Epidermal melanocyte (primary cell): ENCODE data around the gene MAD2L1BP.
"Not testable (repeated sequence)": the region's sequence is repeated elsewhere in the genome, so short reads cannot be mapped to it uniquely, and the experiment has no call there.

ENCODE experiments used
- DNase-seq: peaks from one replicate; pipeline ENCODE4 v3.0.0; 2011; ENCODE audit warnings: low spot score; ENCODE audit not compliant: insufficient read length

The MAD2L1BP gene, protein sequence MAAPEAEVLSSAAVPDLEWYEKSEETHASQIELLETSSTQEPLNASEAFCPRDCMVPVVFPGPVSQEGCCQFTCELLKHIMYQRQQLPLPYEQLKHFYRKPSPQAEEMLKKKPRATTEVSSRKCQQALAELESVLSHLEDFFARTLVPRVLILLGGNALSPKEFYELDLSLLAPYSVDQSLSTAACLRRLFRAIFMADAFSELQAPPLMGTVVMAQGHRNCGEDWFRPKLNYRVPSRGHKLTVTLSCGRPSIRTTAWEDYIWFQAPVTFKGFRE

GRCh38 chr6:43635387-43636307, at the start of gene MAD2L1BP:
Gene MAD2L1BP, plus strand, starts transcription at chr6:43635840. Its CDS starts 36 bp downstream, at chr6:43635876.
- peak; percentile 72 for DNase-seq

DNA sequence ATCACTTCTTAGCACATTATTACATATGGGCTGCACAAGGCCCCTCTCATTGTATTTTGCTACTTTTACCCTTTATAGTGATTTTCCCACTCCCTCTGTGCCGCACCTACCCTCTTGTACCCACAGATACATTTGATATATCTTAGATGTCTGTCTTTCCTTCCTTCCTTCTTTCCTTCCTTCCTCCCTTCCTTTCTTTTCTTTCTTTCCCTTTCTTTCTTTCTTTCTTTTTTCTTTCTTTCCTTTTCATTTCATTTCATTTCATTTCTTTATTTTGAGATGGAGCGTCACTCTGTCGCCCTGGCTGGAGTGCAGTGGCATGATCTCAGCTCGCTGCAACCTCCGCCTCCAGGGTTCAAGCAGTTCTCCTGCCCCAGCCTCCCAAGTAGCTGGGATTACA, 47.4 kb upstream of the MAD2L1BP start:
- DNase-seq = no peak

- not testable (repeated sequence) for DNase-seq
Measured at GRCh38 chr6:43589564-43589963, 46.1 kb upstream of the MAD2L1BP start.

DNA sequence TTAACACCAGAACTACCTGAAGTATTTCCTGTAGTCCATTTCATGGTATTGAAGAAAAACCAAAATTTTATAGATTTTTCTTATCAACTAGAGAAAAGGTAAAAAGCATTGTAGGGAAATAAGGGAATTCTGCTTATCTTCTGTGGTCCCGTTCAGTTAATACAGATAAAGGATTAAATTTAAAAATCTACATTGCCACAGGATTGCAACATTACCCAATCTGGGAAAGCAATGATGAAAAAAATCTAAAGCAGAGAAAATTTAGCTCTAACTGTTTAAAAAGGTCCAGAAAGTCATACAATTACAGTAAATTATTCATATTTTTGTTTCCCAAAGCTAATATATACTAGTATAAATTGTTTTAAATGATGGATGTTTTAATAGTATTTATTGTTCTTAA, 41.7 kb upstream of the MAD2L1BP start:
- no peak for DNase-seq

- no peak for DNase-seq
Measured at GRCh38 chr6:43600595-43600994, 35.0 kb upstream of the MAD2L1BP start.

DNA sequence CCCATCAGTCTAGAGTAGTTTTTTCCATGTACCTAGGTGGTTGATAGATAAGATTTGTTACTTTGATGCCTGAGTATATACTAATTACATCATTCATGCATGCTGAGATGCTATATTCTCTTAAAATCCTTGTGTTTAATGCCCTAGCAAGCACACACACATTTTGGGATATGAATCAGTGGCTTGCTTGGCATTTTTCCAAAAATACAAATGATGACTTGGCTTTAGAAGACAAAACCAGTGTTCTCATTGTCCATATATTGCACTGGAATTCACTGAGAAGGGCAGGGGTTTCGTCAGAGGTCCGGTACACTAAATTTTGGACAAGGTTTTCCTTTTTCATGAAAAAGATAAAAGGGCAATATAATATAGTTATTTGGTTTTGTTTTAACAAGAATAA, 31.5 kb upstream of the MAD2L1BP start:
- no peak for DNase-seq

DNA sequence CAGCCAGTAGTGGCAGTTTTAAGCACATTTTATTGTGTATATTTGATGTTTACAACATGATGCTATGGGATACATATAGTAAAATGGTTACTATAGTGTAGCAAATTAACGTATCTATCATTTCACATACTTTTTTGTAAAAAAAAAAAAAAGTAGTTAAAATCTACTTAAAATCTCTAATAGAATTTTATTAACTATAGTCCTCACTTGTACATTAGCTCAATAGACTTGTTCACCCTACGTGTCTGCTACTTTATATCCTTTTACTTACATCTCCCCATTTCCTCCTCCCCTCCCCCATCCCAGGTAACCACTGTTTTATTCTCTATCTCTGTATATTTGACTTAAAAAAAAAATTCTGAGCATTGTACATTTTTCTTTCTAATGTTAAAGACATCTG, 29.6 kb upstream of the MAD2L1BP start:
- no peak for DNase-seq

GRCh38 chr6:43608310-43608763, 27.3 kb upstream of the MAD2L1BP start:
- DNase-seq = peak; percentile 54

- no peak for DNase-seq
Measured at GRCh38 chr6:43608807-43609206, 26.8 kb upstream of the MAD2L1BP start.

DNA sequence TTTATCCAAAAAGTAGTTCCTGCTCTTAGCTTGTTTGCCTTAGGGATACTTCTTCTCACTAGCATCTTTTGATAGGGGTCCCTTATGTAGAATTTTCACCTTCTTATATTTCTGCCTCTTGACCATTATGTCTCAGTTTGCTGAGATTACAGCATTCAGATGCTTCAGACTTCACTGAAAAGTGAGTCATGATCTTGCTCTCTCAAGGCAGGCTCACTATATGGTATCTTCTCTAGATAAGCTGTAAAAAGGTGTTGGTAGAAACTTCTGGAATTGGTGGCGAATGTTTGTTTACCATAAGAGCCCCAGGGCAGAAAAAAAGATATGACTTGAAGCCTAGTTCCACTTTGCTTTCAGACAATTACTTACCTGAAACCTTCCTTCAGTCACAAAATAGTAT, 26.2 kb upstream of the MAD2L1BP start:
- DNase-seq = no peak

GRCh38 chr6:43610431-43610830, 25.2 kb upstream of the MAD2L1BP start:
- no peak for DNase-seq

DNA sequence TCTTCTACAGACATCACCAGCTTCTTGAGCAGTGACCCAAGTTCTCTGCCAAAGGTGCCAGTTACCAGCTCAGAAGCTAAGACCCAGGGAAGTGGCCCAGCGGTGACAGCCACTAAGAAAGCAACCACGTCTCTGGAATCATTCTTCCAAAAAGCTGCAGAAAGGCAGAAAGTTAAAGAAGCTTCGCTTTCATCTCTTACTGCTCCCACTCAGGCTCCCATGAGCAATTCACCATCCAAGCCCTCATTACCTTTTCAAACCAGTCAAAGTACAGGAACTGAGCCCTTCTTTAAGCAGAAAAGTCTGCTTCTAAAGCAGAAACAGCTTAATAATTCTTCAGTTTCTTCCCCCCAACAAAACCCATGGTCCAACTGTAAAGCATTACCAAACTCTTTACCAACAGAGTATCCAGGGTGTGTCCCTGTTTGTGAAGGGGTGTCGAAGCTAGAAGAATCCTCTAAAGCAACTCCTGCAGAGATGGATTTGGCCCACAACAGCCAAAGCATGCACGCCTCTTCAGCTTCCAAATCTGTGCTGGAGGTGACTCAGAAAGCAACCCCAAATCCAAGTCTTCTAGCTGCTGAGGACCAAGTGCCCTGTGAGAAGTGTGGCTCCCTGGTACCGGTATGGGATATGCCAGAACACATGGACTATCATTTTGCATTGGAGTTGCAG, 21.8 kb upstream of the MAD2L1BP start:
- no peak for DNase-seq

DNA sequence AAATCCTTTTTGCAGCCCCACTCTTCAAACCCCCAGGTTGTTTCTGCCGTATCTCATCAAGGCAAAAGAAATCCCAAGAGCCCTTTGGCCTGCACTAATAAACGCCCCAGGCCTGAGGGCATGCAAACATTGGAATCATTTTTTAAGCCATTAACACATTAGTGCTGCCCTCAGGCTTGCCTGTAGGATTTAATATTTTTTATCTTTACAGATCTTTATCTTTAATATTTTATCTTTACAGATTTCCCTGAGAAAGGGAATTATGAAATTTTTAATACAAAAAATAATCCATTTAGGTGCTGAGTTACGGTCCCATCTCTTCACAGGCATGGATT, 21.3 kb upstream of the MAD2L1BP start:
- no peak for DNase-seq

- DNase-seq = no peak
Measured at GRCh38 chr6:43616725-43617472, 18.7 kb upstream of the MAD2L1BP start.

DNA sequence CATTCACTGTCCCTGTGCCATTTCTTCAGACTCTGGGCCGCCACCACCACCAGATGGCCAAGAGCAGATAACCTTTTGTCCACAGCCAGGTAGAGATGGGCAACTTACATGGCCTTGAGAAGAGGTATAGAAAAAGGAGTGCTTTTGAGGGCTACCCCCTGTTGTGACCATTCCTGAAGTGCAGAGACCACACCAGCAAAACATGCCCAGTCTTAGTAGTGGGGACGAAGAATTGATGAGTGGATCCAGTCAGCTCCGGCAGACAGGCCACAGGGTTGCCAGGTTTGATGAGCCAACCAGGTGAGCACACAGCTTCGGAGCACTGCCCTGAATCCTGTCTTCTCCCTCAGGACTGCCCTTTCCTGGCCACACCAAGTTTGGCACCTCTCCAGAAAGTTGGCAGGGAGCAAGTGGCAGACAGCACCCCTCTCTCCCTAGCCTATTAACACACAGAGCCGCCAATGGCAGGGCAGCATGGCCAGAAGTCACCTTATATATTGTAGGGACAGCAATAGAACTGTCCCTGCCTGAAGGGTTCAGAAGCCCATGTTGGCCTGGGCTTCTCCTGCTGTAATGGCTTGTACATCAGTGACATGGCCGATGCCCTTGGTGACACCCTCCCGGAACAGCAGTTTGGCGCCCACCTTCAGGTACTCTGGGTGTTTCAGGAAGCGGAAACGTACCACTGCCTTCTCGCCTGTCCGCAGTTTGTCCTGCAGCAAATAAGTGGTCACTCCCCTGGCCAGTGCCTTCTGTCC, 14.4 kb upstream of the MAD2L1BP start:
- no peak for DNase-seq

GRCh38 chr6:43621836-43622180, 13.8 kb upstream of the MAD2L1BP start:
- DNase-seq = no peak

DNA sequence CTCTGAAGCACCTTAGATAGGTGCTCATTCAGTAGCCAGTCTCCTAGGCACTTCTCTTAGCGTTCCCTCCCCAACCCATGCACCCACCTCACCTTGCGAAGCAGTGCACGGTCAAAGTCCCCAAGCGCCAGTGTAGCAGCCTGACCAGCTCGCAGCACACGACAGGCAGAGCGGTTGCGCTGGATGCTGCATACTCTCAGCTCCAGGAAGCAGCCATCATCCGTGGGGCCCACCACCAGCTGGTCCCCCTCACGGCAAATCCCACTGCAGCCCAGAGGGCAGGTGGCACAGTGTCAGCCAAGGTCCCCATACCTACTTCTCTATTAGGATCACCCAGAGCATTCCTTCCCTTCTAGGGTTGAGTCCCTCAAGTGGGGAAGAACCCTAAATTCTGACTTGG, 13.1 kb upstream of the MAD2L1BP start:
- no peak for DNase-seq

DNA sequence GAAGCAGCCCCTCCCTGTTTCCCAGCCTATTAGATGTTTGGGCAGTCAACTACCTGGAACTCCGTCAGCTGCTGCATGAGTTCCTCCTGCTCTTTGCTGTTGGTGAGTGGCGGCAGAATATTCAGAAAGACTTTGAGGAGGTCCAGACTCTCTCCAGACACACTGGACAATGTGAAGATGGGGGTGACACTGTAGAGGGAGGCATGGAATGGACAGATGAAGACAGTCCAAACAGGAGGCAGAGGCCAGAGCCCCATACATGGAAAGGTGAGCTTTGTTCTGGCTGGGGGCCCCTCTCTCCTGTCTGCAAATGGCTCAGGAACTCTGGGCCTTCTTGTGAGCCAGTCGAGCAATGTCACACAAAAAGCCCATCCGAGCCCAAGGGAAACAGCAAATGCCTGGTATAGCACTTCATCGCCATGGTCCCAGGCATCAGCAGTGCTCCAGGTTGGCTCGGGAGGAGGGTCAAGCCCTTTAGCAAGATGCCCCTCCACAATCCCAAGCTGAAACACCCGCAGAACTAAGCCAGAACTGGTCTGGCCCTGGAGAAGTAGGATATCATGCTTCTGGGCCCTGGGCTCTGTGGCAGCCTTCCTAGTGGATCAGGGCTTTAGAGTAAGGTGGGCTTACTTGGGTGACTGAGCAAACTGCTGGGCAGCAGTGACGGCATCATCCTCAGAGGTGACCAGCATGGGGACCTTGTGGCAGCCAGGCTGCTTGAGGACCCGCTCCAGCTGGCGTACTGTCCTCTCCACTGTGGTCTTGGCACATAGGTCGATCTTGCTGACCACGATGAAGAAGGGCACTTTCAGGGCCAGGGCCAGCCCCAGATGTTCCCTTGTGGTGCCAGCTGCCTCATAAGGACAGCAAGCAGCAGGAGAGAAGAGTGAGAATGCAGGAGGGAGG, 11.5 kb upstream of the MAD2L1BP start:
- no peak for DNase-seq

- DNase-seq = no peak
Measured at GRCh38 chr6:43624786-43625288, 10.8 kb upstream of the MAD2L1BP start.
